K562 (cell line): ENCODE data around the gene SAFB. TPM values are rescaled to one million over a fixed set of nuclear protein-coding genes. Genes with fewer than 3 reads are reported as not detected.

Experiments used
- ATF2 ChIP-seq: sonication (generic); formaldehyde crosslinking; IDR thresholded peaks from 2 replicates; pipeline ENCODE4 v1.8.1; 2022; ENCODE audit warnings: missing genetic modification reagents
- FIP1L1 ChIP-seq: fragments of 200-400 bp; formaldehyde crosslinking; IDR thresholded peaks from 2 replicates; pipeline ENCODE4 v1.6.1; 2018; ENCODE audit warnings: mild to moderate bottlenecking, low read depth, low read length; ENCODE audit not compliant: poor library complexity, severe bottlenecking
- GABPB1 ChIP-seq: sonication (generic); formaldehyde crosslinking; IDR thresholded peaks from 2 replicates; pipeline ENCODE4 v1.8.0; 2022; ENCODE audit warnings: mild to moderate bottlenecking, missing genetic modification reagents
- KDM5B ChIP-seq: fragments of 200-600 bp; sonication (generic); IDR thresholded peaks from 2 replicates; pipeline ENCODE4 v1.6.1; 2012; ENCODE audit warnings: low read depth, mild to moderate bottlenecking, moderate library complexity, low read length, control low read depth, inconsistent platforms; ENCODE audit not compliant: insufficient replicate concordance
- MEF2A ChIP-seq: IDR thresholded peaks from 2 replicates; pipeline ENCODE4 v1.6.1; 2011; ENCODE audit warnings: low read depth, mild to moderate bottlenecking, low read length, moderate library complexity; ENCODE audit not compliant: control insufficient read depth
- MLX ChIP-seq, 2 experiments: fragments of 450-650 bp in 1 of 2; sonication (generic) in 1 of 2; formaldehyde crosslinking; conservative IDR thresholded peaks; 2 replicates each; pipeline versions ENCODE4 v1.4.0 to v1.8.1; 2020 to 2022; ENCODE audit warnings: mild to moderate bottlenecking in 1 of 2, missing genetic modification reagents in 1 of 2
- NCOA4 ChIP-seq: fragments of 450-650 bp; IDR thresholded peaks from 2 replicates; pipeline ENCODE4 v1.6.1; 2018; ENCODE audit warnings: mild to moderate bottlenecking; ENCODE audit not compliant: partially characterized antibody
- NEUROD1 ChIP-seq: fragments of 150-350 bp; IDR thresholded peaks from 2 replicates; pipeline ENCODE4 v1.6.1; 2014; ENCODE audit warnings: borderline replicate concordance, low read length, low read depth; ENCODE audit not compliant: partially characterized antibody
- NFATC3 ChIP-seq: fragments of 450-650 bp; IDR thresholded peaks from 2 replicates; pipeline ENCODE4 v1.6.1; 2017; ENCODE audit warnings: mild to moderate bottlenecking
- SMARCA4 ChIP-seq: fragments of 450-650 bp; IDR thresholded peaks from 2 replicates; pipeline ENCODE4 v1.6.1; 2016
- TEAD1 ChIP-seq, 2 experiments: fragments of 450-650 bp in 1 of 2; sonication (generic) in 1 of 2; formaldehyde crosslinking; IDR thresholded peaks; 2 replicates each; pipeline versions ENCODE4 v1.4.0 to v1.8.0; 2020 to 2022; ENCODE audit warnings: mild to moderate bottlenecking in 2 of 2, missing genetic modification reagents in 1 of 2
- THRB ChIP-seq: fragments of 450-650 bp; formaldehyde crosslinking; conservative IDR thresholded peaks from 2 replicates; pipeline ENCODE4 v1.4.0; 2022; ENCODE audit warnings: mild to moderate bottlenecking, missing genetic modification characterization
- ZNF449 ChIP-seq: fragments of 250-450 bp; sonication (Bioruptor Pico); IDR thresholded peaks from 2 replicates; pipeline ENCODE4 v1.8.0; 2022; ENCODE audit warnings: moderate library complexity, mild to moderate bottlenecking, inconsistent platforms
- ZNF589 ChIP-seq: fragments of 200-800 bp; sonication (Bioruptor generic); IDR thresholded peaks from 2 replicates; pipeline ENCODE4 v1.6.1; 2016; ENCODE audit warnings: low read depth, missing genetic modification characterization, missing compliant biosample characterization
- ZNF609 ChIP-seq: sonication (generic); formaldehyde crosslinking; IDR thresholded peaks from 2 replicates; pipeline ENCODE4 v1.8.1; 2023; ENCODE audit warnings: missing genetic modification reagents, mild to moderate bottlenecking, borderline replicate concordance
- polyA plus RNA-seq, 8 experiments: library from polyadenylated mRNA; depleted of rRNA in 4 of 8; stranded (reverse) in 5 of 8; unstranded in 3 of 8; fragments of >200 nt; fragmentation: Nextera tagmentation in 2 of 8; fragmentation: Illumina TruSeq in 1 of 8; extraction: Ambion mirVana in 2 of 8; extraction: Trizol in 1 of 8; gene quantifications; 2 replicates each; pipeline versions ENCODE4 v1.2.1 to v1.2.3, GENCODE V29; 2011 to 2014; ENCODE audit warnings: inconsistent platforms in 1 of 8, missing spikeins in 1 of 8
- total RNA-seq, 7 experiments: library from RNA; depleted of rRNA in 6 of 7; stranded (reverse); fragments of >200 nt in 6 of 7; fragmentation: Illumina TruSeq in 2 of 7; extraction: Trizol in 2 of 7; gene quantifications; 2 replicates each; pipeline versions ENCODE4 v1.2.1 to v1.2.3, GENCODE V29; 2011 to 2021; ENCODE audit warnings: low replicate concordance in 1 of 7

Gene SAFB
- total and polyA plus RNA-seq, 9 of the 15 experiments (the other 6 are each of a cell fraction or from before 2014, with no cell fraction given): 1.1 to 151 (median 83.1) TPM

GRCh38 chr19:5680437-5681368 lies 57.8 kb downstream of the SAFB start, which contains the start of the genes HSD11B1L and MICOS13 (continued):
- TF ChIP-seq THRB (CRISPR knock-in tag) (peak; percentile 59; the same call in 1 of the 2 replicates), FIP1L1 (peak; percentile 46), ATF2 (no peak), ZNF589 (CRISPR knock-in tag) (peak; percentile 22; the same call in 1 of the 2 replicates), KDM5B (peak; percentile 94), NCOA4 (no peak), GABPB1 (CRISPR knock-in tag) (peak; percentile 95), MLX (CRISPR knock-in tag; conservative IDR thresholded peaks at IDR 0.05) (peak in 1 of 2 experiments; percentile 88; a peak in 1 of 4 replicates), TEAD1 (CRISPR knock-in tag; IDR thresholded peaks at IDR 0.05) (peak in 1 of 2 experiments; percentile 57; a peak in 2 of 4 replicates), NEUROD1 (no peak), MEF2A (no peak), NFATC3 (no peak), ZNF449 (CRISPR knock-in tag) (no peak), ZNF609 (0 out of 2 replicates have a peak, but pooled peaks have one; percentile 59), SMARCA4 (no peak)
